GM21576 (cell line): ENCODE results near the gene HS3ST4.

Source experiments
- ATAC-seq: cut with Tn5 transposase; IDR thresholded peaks from one replicate; pipeline ENCODE4 v1.9.1; 2021; ENCODE audit warnings: mild to moderate bottlenecking, moderate library complexity; ENCODE audit not compliant: unreplicated experiment

The HS3ST4 gene

DNA sequence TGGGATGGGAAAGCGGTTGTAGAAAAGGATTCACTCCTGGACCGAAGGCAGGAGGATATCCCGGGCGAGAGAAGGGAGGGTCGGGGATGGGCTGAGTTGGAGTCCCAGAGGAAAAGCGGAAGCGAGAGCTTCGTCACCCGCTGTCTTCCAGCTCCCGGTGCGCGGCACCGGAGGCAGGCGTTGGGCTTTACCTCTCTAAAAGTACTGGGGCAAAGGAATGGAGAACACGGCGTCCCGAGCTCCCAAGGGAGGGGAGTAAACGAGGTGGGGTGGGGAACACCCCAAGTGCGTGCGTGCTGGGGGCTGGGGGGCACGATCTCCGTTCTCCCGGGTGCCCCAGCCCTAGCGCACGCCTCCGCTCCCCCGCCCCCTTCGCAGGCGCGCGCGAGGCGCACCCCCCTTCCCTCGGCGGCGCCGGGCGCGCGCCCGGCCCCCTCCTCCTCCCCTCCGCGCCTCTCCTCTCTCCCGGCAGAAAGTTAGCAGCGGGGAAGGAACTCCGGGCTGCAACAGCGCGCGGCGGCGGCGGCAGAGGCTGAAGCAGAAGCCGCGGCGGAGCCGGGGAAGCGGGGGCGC, at the start of gene HS3ST4:
Gene HS3ST4 (plus strand): TSS at position 441 of the 573 bp plus-strand sequence.
- no peak for ATAC-seq

GRCh38 chr16:25643633-25644032, 48.1 kb upstream of the HS3ST4 start:
- ATAC-seq = no peak

DNA sequence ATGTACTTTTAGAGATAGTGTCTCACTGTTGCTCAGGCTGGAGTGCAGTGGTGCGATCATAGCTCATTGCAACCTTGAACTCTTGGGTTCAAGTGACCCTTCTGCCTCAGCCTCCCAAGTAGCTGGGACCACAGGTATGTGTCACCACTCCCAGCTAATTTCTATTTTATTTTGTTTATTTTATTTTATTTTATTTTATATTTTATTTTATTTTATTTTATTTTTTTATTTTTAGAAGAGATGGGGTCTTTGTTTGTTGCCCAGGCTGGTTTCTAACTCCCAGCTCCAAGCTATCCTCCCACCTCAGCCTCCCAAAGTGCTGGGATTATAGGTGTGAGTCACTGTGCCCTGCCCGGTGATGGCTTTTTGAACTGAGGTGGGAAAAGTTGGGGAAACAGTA, 35.1 kb upstream of the HS3ST4 start:
- ATAC-seq = no peak

GRCh38 chr16:25676820-25677219, 14.9 kb upstream of the HS3ST4 start:
- no peak for ATAC-seq

DNA sequence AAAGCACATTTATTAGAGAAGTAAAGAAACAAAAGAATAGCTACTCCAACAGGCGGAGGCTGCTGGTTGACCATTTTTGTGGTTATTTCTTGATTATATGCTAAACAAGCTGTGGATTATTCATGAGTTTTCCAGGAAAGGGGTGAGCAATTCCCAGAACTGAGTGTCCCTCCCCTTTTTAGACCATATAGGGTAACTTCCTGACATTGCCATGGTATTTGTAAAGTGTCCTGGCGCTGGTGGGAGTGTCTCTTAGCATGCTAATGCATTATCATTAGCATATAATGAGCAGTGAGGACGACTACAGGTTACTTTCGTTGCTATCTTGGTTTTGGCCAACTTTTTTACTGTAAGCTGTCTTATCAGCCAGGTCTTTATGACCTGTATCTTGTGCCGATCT, 12.2 kb upstream of the HS3ST4 start:
- no peak for ATAC-seq

- ATAC-seq = no peak
Observed at GRCh38 chr16:25689137-25689836, 2.5 kb upstream of the HS3ST4 start.

- ATAC-seq = no peak
Observed at GRCh38 chr16:25690552-25691143, 1.1 kb upstream of the HS3ST4 start.

- no peak for ATAC-seq
Observed at GRCh38 chr16:25692351-25692741, 587 bp downstream of the HS3ST4 start.

- ATAC-seq = no peak
Observed at GRCh38 chr16:25692742-25693508, 1.2 kb downstream of the HS3ST4 start.

DNA sequence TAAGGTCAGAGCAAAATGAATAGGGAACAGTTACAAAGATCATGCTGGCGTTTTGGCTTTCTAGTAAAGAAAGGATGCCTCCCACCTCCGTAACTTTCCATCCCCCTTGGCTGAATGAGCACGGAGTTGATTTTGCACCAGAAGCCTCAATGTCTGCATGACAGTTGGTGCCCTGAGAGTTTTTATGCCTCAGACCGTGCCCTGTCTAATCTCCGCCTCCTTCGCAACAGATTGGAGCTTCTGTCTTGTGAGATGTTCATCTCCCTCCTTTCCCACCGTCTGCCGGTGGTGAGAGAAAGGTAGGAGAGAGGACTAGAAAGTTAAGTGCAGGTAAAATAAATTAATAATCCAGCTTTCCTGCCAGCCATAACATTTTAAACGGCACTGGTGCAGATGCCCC, 1.9 kb downstream of the HS3ST4 start:
- no peak for ATAC-seq

GRCh38 chr16:25699069-25699468, 7.3 kb downstream of the HS3ST4 start:
- ATAC-seq = no peak

DNA sequence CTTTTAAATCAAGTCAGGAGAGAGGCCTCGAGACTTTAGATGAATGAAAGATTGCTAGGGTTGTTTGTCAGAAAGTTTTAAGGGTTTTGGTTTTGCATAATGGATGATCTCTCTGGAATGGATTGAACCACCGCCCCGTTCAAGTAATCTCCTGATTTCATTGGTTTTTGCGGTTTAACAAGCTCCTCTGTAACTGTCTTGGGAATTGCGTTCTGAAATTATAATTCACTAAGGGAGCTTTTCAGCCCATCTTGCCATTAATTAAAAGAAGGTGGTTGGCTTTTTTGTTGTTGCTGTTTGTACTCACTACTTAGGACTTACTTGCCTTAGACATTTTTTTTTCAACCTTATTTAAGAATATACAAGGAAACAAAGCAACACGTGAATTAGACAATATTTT, 8.8 kb downstream of the HS3ST4 start:
- ATAC-seq = no peak

GRCh38 chr16:25707553-25707952, 15.8 kb downstream of the HS3ST4 start:
- no peak for ATAC-seq

DNA sequence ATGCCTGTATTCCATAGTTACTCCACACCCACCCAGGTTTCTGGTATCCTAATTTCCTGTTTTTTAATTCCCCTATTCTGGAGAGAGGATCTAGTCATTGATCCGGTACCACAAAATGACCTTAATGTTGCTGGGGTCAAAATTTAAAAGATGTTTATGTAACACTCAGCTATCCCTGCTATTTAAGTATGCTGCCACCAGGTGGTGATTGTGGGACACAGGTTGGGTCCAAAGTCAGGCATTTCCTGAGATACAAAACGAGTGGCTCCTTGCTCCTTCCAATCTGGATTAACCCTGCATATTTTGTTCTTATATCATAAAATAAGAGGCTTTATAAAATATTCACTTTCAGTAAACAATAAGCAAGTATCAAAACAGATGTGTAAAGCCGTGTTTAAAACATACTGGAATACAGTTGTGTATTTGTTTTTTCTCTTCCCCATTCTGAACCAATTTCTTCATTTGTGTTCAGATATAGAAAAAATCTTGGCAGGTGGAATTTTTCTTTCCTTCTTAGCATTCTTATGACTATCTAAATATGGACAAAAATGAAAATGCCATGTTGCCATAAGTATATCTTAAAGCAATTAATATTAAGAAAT, 16.3 kb downstream of the HS3ST4 start:
- no peak for ATAC-seq

DNA sequence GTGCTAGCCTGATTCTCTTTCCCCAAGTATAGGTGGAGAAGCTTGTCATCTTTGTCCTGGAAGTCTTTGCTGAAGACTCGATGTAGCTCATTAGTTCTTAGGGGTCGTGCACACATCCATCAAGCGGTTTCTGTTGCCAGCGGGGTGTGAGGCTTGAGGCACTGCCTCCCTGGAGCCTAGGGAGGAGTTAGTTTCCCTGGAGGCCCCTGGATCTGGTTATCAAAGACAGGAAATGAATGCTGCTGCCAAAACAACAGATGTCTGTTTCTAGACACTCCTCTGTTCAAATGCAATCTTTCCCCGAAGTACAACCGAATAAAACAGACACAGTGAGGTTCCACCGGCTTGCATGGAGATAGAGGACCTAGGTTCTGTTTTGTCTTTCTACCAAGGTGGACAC, 17.5 kb downstream of the HS3ST4 start:
- ATAC-seq = no peak

- no peak for ATAC-seq
Observed at GRCh38 chr16:25713785-25714570, 22.2 kb downstream of the HS3ST4 start.

GRCh38 chr16:25716186-25716585, 24.4 kb downstream of the HS3ST4 start:
- no peak for ATAC-seq

DNA sequence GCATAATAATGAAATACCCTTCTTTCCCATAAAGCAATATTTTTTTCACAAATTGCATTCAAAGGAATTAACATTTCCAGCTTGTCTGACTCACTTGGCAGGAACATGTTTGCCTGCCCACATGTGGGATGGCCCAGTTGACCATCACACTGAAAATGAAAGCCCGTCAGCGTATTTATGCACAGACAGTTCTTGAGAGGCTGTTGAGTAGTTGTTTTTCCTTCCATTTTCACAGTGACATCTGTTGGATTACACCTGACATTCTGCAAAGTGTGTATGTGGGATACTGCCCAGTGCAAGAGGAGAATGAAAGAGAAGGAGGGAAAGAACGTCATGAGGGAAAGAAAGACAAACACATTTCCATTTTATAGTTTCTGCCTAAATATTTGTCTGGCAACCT, 29.7 kb downstream of the HS3ST4 start:
- ATAC-seq = no peak

- no peak for ATAC-seq
Observed at GRCh38 chr16:25726430-25727098, 34.8 kb downstream of the HS3ST4 start.
